ENCODE results near the gene MTR. TPM values are rescaled to one million over a fixed set of nuclear protein-coding genes. Genes with fewer than 3 reads are reported as not detected.
"Not testable (repeated sequence)": the region's sequence is repeated elsewhere in the genome, so short reads cannot be mapped to it uniquely, and the experiment has no call there.

Gene MTR
- total RNA-seq, 1 donor from 2014 or later = 37.1 TPM

DNA sequence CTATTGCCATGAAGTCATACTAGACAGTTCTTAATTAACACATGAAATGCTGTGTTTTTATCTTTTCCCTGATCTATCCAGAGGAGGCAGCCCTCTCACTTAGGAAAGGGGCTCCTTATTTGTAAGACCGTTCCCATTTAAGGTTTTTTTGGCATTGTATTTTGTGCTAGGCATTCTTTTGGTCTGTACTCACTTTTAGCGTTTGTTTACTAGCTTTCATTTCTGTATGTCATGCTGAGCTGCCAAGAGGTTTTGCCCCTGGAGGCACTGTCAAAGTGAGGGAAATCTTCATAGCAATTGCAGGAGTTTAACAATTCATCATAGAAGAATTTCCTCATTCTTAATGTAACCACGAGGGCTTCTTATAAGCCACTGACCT, 59.5 kb downstream of the MTR start:
- CTCF ChIA-PET = no interaction called here

DNA sequence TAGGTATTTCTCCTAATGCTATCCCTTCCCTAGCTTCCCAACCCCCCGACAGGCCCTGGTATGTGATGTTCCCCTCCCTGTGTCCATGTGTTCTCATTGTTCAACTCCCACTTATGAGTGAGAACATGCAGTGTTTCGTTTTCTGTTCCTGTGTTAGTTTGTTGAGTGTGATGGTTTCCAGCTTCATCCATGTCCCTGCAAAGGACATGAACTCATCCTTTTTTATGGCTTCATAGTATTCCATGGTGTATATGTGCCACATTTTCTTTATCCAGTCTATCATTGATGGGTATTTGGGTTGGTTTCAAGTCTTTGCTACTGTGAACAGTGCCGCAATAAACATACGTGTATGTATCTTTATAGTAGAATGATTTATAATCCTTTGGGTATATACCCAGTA, 61.6 kb downstream of the MTR start:
- POLR2A ChIA-PET = interaction anchor here (0.6 kb wide), 1 partner anchor 253 kb away, joined by 3 read pairs; no protein-coding TSS in a partner anchor
- H3K27me3 Mint-ChIP-seq; H3K9me3 Mint-ChIP-seq; intact Hi-C loops (cut with micrococcal nuclease); DNase-seq; ATAC-seq (ENCODE audit: low read depth); CTCF ChIA-PET; H3K4me1 Mint-ChIP-seq; H3K4me3 Mint-ChIP-seq; H3K27ac Mint-ChIP-seq: not testable (repeated sequence)
- peaks cover 93% of the 10 kb centered on the region for H3K36me3 Mint-ChIP-seq (ENCODE audit: low read depth)

More for the DNA sequence above, 59.5 kb downstream of the MTR start:
- Mint-ChIP-seq H3K4me1 (no peaks in the 10 kb centered on the region), H3K4me3 (no peak overlapping the region), H3K27ac (no peak overlapping the region), H3K36me3 (ENCODE audit: low read depth) (peaks cover 93% of the 10 kb centered on the region), H3K9me3 (no peaks in the 10 kb centered on the region), H3K27me3 (no peaks in the 10 kb centered on the region)
- no peak for ATAC-seq (ENCODE audit: low read depth)
- no peak for DNase-seq
- intact Hi-C loops (cut with micrococcal nuclease) = no loop called here
- POLR2A ChIA-PET = no interaction called here
- TF ChIP-seq, protein P1, sequence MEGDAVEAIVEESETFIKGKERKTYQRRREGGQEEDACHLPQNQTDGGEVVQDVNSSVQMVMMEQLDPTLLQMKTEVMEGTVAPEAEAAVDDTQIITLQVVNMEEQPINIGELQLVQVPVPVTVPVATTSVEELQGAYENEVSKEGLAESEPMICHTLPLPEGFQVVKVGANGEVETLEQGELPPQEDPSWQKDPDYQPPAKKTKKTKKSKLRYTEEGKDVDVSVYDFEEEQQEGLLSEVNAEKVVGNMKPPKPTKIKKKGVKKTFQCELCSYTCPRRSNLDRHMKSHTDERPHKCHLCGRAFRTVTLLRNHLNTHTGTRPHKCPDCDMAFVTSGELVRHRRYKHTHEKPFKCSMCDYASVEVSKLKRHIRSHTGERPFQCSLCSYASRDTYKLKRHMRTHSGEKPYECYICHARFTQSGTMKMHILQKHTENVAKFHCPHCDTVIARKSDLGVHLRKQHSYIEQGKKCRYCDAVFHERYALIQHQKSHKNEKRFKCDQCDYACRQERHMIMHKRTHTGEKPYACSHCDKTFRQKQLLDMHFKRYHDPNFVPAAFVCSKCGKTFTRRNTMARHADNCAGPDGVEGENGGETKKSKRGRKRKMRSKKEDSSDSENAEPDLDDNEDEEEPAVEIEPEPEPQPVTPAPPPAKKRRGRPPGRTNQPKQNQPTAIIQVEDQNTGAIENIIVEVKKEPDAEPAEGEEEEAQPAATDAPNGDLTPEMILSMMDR (IDR thresholded peaks at IDR 0.05) = no peak

- Mint-ChIP-seq H3K27ac (no peak overlapping the region), H3K36me3 (ENCODE audit: low read depth) (peaks cover 94% of the 10 kb centered on the region), H3K27me3 (no peaks in the 10 kb centered on the region), H3K4me1 (no peaks in the 10 kb centered on the region), H3K4me3 (no peak overlapping the region), H3K9me3 (no peaks in the 10 kb centered on the region)
- ATAC-seq (ENCODE audit: low read depth) (no peak), DNase-seq (no peak)
- ChIA-PET POLR2A (no interaction called here), CTCF (no interaction called here)
- intact Hi-C loops (cut with micrococcal nuclease) = no loop called here
- TF ChIP-seq, protein P1 (IDR thresholded peaks at IDR 0.05) = no peak
These were observed 63.1 kb downstream of the MTR start for GRCh38 chr1:236858165-236858564.

DNA sequence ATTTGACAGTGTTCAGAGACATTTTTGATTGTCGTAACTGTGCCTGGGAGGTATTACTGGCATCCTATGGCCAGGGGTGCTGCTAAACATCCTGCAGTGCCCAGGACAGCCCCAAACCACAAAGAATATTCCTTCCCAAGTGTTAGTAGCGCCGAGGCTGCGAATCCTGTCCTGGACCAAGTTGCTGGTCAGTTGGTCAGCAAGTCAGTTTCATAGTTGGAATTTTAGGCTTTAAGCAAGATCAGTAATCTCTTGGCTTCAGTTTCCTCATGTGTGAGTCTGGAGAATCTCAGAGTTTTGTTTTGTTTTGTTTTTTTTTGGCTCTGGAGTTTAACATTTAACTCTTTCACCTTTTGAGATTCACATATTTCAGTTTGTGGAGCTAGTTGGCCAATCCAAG, 65.0 kb downstream of the MTR start:
- Mint-ChIP-seq H3K9me3 (no peaks in the 10 kb centered on the region), H3K36me3 (ENCODE audit: low read depth) (peaks cover 92% of the 10 kb centered on the region), H3K27ac (no peak overlapping the region), H3K4me3 (no peak overlapping the region), H3K27me3 (no peaks in the 10 kb centered on the region), H3K4me1 (no peaks in the 10 kb centered on the region)
- ATAC-seq (ENCODE audit: low read depth) (no peak), DNase-seq (no peak)
- intact Hi-C loops (cut with micrococcal nuclease) = no loop called here
- ChIA-PET POLR2A (interaction anchor here (0.7 kb wide), 1 partner anchor 87 kb away, joined by 4 read pairs; no protein-coding TSS in a partner anchor), CTCF (no interaction called here)
- TF ChIP-seq, protein P1 (IDR thresholded peaks at IDR 0.05) = no peak

- no peaks in the 10 kb centered on the region for H3K27me3 Mint-ChIP-seq
- CTCF ChIA-PET = no interaction called here
- TF ChIP-seq, protein P1 (IDR thresholded peaks at IDR 0.05) = no peak
- DNase-seq = no peak
- no peaks in the 10 kb centered on the region for H3K9me3 Mint-ChIP-seq
- intact Hi-C loops (cut with micrococcal nuclease) = no loop called here
- POLR2A ChIA-PET = interaction anchor here (0.7 kb wide), 1 partner anchor 87 kb away, joined by 4 read pairs; no protein-coding TSS in a partner anchor
- ATAC-seq (ENCODE audit: low read depth) = no peak
- H3K4me1 Mint-ChIP-seq = no peaks in the 10 kb centered on the region
- no peak overlapping the region for H3K4me3 Mint-ChIP-seq
- no peak overlapping the region for H3K27ac Mint-ChIP-seq
- peaks cover 92% of the 10 kb centered on the region for H3K36me3 Mint-ChIP-seq (ENCODE audit: low read depth)
These were observed 65.6 kb downstream of the MTR start for GRCh38 chr1:236860674-236861073.

GRCh38 chr1:236861560-236862218, 66.6 kb downstream of the MTR start:
- Mint-ChIP-seq H3K36me3 (ENCODE audit: low read depth) (peaks cover 92% of the 10 kb centered on the region), H3K9me3 (no peaks in the 10 kb centered on the region), H3K4me3 (no peak overlapping the region), H3K4me1 (no peaks in the 10 kb centered on the region), H3K27ac (no peak overlapping the region), H3K27me3 (no peaks in the 10 kb centered on the region)
- ChIA-PET POLR2A (no interaction called here), CTCF (no interaction called here)
- DNase-seq = no peak
- intact Hi-C loops (cut with micrococcal nuclease) = no loop called here
- ATAC-seq (ENCODE audit: low read depth) = no peak
- TF ChIP-seq, protein P1 (IDR thresholded peaks at IDR 0.05) = no peak
